ENCODE measurements around the gene ANO3.

The ANO3 gene

DNA sequence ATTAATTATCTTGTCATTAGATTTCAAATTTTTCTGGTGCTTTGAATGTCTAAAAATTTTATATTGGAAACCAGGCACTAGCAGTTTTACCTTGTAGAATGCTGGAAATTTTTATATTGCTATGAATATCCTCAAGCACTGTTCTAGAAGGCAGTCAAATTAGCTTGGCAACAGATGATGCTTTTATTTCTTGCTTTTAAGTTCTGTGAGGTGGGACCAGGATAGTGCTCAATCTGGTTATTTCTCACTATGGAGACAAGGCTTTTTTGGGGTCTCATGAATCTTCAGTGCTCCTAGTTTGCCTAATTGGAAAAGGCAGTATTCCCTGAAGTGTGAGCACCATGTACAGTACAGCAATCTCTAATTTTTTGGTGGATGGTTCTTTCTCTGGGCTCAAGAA is 27.1 kb downstream of the ANO3 start:
- no peak for DNase-seq (ENCODE audit: low read depth in 2 of 2)

GRCh38 chr11:26365284-26365683 is 33.4 kb downstream of the ANO3 start:
- DNase-seq (ENCODE audit: low read depth in 2 of 2), result no peak

- DNase-seq (ENCODE audit: low read depth in 2 of 2), result no peak
Observed at GRCh38 chr11:26377619-26378018, 45.7 kb downstream of the ANO3 start.

DNA sequence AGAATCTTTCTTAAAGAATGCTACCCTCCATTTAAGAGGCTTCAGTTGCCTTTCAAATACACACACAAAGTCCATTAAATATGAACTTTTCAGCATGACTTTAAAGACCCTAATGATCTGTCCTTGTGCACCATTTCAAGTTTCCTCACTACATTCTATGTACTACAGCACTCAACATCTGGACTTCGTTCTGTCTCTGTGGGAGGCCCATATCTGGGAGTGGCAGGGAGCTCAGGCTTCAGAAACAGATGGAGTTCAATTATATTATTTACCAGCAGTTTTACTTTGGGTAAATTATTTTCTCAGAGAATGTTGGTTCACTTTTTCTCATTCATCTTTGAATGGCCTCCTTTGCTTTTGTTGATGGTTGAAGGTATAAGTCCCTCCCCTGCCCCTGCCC is 67.4 kb downstream of the ANO3 start:
- DNase-seq (ENCODE audit: low read depth in 2 of 2), result no peak

DNA sequence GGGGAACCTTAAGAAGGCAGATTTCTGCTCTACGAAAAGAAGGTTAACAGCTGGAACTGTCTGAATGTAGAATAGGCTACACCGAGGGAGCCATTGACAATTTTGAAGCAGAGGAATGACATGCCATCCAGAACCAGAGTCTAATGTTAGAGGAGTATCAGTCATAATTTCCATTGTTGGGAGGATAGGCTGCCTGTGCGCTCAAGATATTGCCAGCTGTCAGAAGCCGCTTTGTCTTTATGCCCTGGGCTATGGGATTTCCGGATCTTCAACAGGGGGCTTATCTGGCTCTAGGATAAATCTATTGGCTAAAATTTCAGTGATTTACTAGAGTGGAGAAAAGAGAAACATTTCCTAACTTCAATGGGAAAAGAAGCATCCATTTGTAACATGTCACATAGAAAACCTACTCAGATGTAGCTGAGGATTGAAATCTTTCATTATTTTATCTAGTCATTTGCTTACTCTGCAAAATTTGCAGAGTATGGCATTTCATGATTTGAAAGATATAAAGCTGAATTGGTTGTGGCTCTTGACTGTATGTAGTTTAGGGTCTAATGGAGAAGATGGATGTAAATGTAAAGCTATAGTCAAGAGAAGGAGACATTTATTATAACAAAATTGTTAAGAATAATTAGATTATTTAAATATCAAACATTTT is 78.9 kb downstream of the ANO3 start:
- no peak for DNase-seq (ENCODE audit: low read depth in 2 of 2)

DNA sequence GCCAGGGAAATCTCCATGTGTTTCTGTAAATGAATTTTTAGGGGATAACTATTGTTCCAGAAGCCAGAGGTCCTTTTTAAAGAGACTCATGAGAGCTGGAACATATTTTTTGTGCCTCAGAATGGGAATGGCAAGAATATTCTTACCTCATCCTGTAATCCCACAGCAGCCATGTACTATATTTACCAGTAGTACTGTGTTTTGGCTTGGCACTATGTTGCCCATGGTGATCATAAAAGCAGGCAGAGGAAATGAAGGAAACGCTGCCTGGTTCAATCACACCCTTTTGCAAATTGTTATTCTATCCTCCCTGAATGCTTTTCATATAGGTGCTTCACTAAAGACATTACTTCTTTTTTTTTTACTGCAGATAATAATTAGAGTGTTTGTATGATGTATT is 81.0 kb downstream of the ANO3 start:
- no peak for DNase-seq (ENCODE audit: low read depth in 2 of 2)

GRCh38 chr11:26418386-26418912 is 86.5 kb downstream of the ANO3 start:
- DNase-seq (ENCODE audit: low read depth in 2 of 2), result no peak

DNA sequence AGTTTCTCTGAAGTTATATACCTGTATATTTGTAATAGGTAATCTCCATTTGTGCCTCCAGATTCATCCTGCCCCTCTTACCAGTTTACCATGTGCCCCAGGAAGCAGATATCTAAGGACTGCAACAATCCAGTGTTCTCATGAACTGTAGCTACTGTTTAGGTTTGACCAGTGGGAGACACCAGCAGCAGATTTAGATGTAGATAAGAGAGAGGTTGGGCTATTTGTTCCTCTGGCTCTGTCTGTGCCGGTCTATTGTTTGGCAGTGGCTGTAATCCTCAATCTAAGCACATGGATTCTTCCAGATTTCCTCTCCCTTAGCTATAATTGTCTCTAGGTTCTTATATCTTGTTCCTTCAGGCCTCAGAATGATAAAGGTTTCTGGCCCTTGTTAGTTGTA is 88.4 kb downstream of the ANO3 start:
- DNase-seq (ENCODE audit: low read depth in 2 of 2), result no peak

DNA sequence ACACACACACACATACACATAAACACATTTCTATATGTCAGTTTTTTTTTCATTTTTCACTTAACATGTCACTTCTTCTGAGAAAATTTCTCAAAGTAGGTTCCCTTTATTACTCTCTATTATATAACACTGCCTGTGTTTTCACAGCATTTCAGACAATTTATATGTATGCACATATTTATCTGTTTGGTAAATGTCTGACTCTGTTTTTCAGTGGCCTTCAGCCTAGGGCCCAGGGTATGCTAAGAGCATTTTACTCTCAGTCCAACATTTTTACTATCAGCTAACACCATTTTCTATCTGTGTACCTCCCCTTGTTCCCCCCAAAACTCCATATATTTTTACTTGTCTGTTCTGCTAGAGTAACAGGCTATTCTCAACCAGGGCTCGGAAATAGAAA is 92.3 kb downstream of the ANO3 start:
- no peak for DNase-seq (ENCODE audit: low read depth in 2 of 2)

DNA sequence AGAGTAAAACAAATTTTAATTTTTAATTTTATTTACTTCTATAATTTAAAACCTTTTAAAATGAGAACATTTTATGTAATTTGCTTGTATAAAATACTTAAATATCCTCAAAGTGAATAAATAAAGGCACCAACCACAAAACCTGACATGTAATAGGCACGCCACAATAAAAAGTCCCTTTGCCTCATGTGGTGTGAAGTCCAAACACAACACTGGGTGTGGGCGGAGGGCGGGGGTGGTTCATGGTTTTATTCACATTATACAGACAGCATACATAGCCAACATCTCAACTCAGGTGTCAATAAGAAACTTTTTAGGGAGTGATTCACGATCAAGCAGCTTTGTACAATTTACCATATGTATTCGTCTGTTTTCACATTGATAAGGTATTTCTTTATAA is 107.9 kb downstream of the ANO3 start:
- no peak for DNase-seq (ENCODE audit: low read depth in 2 of 2)

DNA sequence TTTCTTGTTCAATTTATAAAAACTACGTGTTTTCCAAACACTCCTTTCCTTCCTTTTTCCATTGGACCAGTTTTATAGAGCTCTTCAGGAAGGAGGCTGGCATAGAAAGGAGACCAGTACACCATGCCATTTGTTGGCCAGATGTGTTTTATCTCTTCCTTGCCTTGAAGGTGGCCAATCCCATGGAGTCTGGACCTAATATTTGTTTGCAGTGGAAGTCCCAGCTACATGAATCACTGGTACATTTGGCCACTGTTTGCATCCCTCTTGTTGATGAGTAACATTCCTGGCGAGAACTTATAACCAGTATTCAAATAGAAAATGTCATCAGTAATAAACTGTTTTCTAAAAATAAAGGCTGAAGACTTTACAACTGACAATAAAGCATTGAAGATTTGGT is 110.2 kb downstream of the ANO3 start:
- DNase-seq (ENCODE audit: low read depth in 2 of 2), result no peak

DNA sequence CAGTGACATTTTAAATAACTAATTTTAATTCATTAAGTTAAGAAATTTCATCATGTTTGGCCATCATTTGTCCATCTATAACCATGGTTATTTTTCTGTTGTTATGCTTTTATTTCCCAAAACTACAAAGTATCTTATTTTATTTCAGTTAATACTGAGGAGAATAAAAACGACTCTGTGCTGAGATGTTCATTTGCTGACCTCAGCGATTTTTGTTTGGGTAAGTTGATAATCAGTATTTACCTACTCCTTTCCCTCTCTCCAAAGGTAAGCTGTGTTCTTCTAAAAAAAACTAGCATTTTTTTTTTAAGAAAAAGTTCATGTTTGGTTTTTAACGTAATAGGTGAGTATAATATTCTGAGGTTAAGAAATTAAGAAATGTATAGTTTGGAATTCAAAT is 111.7 kb downstream of the ANO3 start:
- no peak for DNase-seq (ENCODE audit: low read depth in 2 of 2)

- no peak for DNase-seq (ENCODE audit: low read depth in 2 of 2)
Observed at GRCh38 chr11:26457636-26458035, 125.7 kb downstream of the ANO3 start.

- no peak for DNase-seq (ENCODE audit: low read depth in 2 of 2)
Observed at GRCh38 chr11:26465274-26465673, 133.3 kb downstream of the ANO3 start.

- no peak for DNase-seq (ENCODE audit: low read depth in 2 of 2)
Observed at GRCh38 chr11:26467506-26467905, 135.6 kb downstream of the ANO3 start.

- no peak for DNase-seq (ENCODE audit: low read depth in 2 of 2)
Observed at GRCh38 chr11:26470992-26471391, 139.1 kb downstream of the ANO3 start.

DNA sequence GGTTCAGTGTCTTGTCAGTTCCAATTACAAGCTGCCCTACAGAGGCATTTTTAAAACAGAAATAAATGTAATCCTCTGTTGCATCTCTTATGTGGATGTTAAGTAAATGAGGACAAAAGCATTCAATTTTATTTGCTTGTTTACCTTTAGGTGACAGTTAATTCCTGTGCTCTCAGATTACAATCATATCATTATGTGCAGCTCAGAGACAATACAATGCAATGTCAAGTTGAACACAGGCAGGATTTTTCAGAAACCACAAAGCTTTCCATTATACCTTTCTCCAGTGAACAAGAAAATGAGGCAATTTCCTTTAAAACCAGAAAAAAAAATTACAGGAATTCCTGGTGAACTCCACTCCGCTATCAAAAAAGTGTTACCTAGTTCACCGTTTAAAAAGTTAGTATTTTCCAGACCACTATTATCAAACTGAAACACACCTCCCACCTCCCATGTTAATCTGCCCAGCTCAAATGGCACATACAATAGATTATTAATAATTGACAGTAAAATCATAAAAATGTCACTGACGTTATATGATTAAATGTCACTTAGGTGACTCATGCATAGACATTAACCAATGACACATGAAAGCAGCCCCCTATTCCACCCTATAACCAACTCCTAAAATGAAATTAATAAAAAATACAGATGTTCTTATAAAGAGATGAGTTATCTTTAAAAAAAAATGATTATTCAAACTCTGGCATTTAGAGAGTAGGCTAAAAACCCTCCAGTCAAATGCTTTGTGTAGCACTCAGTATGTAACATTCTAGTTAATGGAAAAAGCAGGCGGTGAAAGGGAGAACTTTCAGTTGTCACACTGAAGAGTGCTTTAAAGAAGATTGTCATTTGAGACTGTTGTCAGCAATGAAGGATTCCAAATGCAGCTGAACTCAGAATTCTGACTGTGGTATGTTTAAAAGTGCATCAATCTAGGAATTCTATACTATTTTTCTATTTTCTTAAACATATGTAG is 141.6 kb downstream of the ANO3 start:
- DNase-seq (ENCODE audit: low read depth in 2 of 2), result no peak

GRCh38 chr11:26474401-26474800 is 142.5 kb downstream of the ANO3 start:
- no peak for DNase-seq (ENCODE audit: low read depth in 2 of 2)

- DNase-seq (ENCODE audit: low read depth in 2 of 2), result no peak
Observed at GRCh38 chr11:26477396-26477795, 145.5 kb downstream of the ANO3 start.

DNA sequence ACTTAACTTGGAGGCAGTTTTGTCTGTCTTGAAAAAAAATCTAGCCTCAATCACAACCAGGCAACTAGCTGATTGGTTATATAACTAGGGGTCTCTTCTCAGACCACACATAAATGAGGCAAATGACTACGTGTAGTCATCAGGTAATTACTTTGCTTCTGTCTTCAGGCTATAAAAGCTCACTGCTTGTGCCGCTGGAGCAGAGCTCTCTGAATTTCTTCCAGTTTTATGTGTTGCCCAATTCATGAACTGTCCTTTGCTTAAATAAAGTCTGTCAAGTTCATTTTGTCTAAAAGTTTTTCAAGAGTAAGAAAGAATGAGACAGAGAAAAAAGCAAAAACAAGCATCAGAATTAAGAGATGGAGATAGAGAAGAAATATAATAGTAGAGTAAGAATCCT is 146.8 kb downstream of the ANO3 start:
- no peak for DNase-seq (ENCODE audit: low read depth in 2 of 2)

DNA sequence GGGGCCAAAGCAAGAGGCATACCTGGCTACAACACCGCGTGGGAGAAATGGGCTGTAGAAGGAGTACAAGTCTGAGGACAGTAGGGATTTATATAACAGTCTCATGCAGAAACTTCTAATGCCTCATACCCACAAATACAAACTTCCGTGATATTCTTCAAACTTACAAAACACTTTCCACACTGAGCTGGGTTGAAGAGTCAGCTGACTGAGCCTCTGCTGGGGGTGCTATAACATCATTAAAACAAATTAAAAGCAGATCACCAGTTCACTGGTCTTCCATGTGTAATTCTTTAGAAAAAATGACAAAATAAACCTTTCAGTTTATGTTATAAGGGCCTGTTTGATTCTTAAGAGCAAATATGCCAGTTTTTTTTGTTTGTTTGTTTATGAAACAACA is 148.1 kb downstream of the ANO3 start:
- no peak for DNase-seq (ENCODE audit: low read depth in 2 of 2)

DNA sequence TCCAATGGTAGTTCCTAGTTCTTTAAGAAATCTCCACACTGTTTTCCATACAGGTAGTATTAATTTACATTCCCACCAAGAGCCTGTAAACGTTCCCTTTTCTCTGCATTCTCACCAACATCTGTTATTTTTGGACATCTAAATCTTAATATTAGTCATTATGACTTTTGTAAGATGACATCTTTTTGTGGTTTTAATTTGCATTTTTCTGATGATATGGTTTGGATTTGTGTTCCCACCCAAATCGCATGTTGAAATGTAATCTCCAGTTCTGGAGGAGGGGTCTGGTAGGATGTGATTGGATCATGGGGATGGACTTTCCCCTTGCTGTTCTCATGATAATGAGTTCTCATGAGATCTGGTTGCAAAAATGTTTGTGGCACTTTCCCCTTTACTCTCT is 151.2 kb downstream of the ANO3 start:
- no peak for DNase-seq (ENCODE audit: low read depth in 2 of 2)

GRCh38 chr11:26490546-26490945 is 158.6 kb downstream of the ANO3 start:
- no peak for DNase-seq (ENCODE audit: low read depth in 2 of 2)
